H1 (cell line): ENCODE data around the gene RNF10. TPM values are rescaled to one million over a fixed set of nuclear protein-coding genes. Genes with fewer than 3 reads are reported as not detected.

Source experiments
- CTCF ChIA-PET: fragments of 300-600 bp; sonication (Branson Sonifier 250); formaldehyde crosslinking; loops from one replicate; lab custom pipeline; 2021; ENCODE audit not compliant: partially characterized antibody; lab: Charles Lee
- POLR2A ChIA-PET: fragments of 300-600 bp; sonication (Branson Sonifier 250); formaldehyde crosslinking; loops from one replicate; lab custom pipeline; 2021; ENCODE audit warnings: inconsistent platforms; ENCODE audit not compliant: partially characterized antibody; lab: Charles Lee
- DNase-seq, 2 experiments: peaks; one replicate each; pipeline versions ENCODE4 v3.0.0 to v3.0.0-alpha.2; 2010 to 2022; ENCODE audit warnings: low spot score in 2 of 2, low read depth in 1 of 2, mixed read lengths in 1 of 2
- FAIRE-seq: peaks from 2 replicates; lab custom pipeline; 2011; peaks lifted over from hg19 to GRCh38; lab: Jason Lieb, UNC
- H2AFZ ChIP-seq: 2 replicates; pipeline ENCODE4 v1.8.1; 2012; ENCODE audit warnings: low read length, inconsistent platforms
- H2AK5ac ChIP-seq: 2 replicates; pipeline ENCODE4 v1.6.1; 2013; ENCODE audit warnings: low read depth, low read length
- H2BK120ac ChIP-seq: replicated peaks from 2 replicates; pipeline ENCODE3; 2013; ENCODE audit warnings: low read depth, low read length, inconsistent platforms
- H2BK12ac ChIP-seq: 2 replicates; pipeline ENCODE4 v1.6.1; 2013; ENCODE audit warnings: low read depth, low read length
- H2BK15ac ChIP-seq: 2 replicates; pipeline ENCODE4 v1.6.1; 2013; ENCODE audit warnings: low read length
- H2BK20ac ChIP-seq: 2 replicates; pipeline ENCODE4 v1.6.1; 2013; ENCODE audit warnings: low read length
- H2BK5ac ChIP-seq: 2 replicates; pipeline ENCODE4 v1.6.1; 2013; ENCODE audit warnings: low read depth, low read length
- H3K14ac ChIP-seq: 2 replicates; pipeline ENCODE4 v1.6.1; 2013; ENCODE audit warnings: inconsistent platforms; ENCODE audit not compliant: insufficient read length
- H3K18ac ChIP-seq: 2 replicates; pipeline ENCODE4 v1.6.1; 2013; ENCODE audit warnings: low read length; ENCODE audit errors: extremely low read depth
- H3K23ac ChIP-seq: 2 replicates; pipeline ENCODE4 v1.6.1; 2013; ENCODE audit warnings: inconsistent platforms; ENCODE audit not compliant: insufficient read length
- H3K23me2 ChIP-seq: 2 replicates; pipeline ENCODE4 v1.6.1; 2013; ENCODE audit warnings: low read depth, low read length
- H3K27ac ChIP-seq: 2 replicates; pipeline ENCODE4 v1.6.1; 2011; ENCODE audit warnings: low read depth, low read length, inconsistent platforms
- H3K27me3 ChIP-seq, 4 experiments: replicated peaks in 1 of 4; 1 replicate in 1 of 4; 2 replicates in 3 of 4; pipeline versions ENCODE4 v1.6.1 to v1.8.1; 2011 to 2013; ENCODE audit warnings: low read length in 3 of 4, mild to moderate bottlenecking in 3 of 4, inconsistent platforms in 2 of 4, mixed read lengths in 2 of 4, moderate library complexity in 1 of 4; ENCODE audit not compliant: control insufficient read depth in 3 of 4, insufficient read depth in 3 of 4; ENCODE audit errors: extremely low read depth in 1 of 4
- H3K36me3 ChIP-seq, 4 experiments: 2 replicates each; pipeline versions ENCODE4 v1.6.1 to v1.8.1; 2011 to 2013; ENCODE audit warnings: mild to moderate bottlenecking in 4 of 4, low read length in 3 of 4, moderate library complexity in 2 of 4, control low read depth in 1 of 4, inconsistent platforms in 1 of 4; ENCODE audit not compliant: insufficient read depth in 4 of 4, control insufficient read depth in 2 of 4
- H3K4ac ChIP-seq: replicated peaks from 2 replicates; pipeline ENCODE3; 2013; ENCODE audit warnings: low read length, low read depth, mixed read lengths, inconsistent platforms; ENCODE audit not compliant: insufficient read length
- H3K4me1 ChIP-seq, 4 experiments: replicated peaks in 1 of 4; 1 replicate in 1 of 4; 2 replicates in 3 of 4; pipeline versions ENCODE4 v1.6.1 to v1.8.1; 2011 to 2013; ENCODE audit warnings: low read length in 3 of 4, inconsistent platforms in 2 of 4, mixed read lengths in 1 of 4; ENCODE audit not compliant: insufficient read depth in 4 of 4, control insufficient read depth in 3 of 4
- H3K4me2 ChIP-seq, 2 experiments: 2 replicates each; pipeline versions ENCODE4 v1.6.1 to v1.8.1; 2011 to 2013; ENCODE audit warnings: low read depth in 2 of 2, low read length in 2 of 2, control low read depth in 1 of 2, inconsistent platforms in 1 of 2, mild to moderate bottlenecking in 1 of 2; ENCODE audit not compliant: insufficient read depth in 1 of 2
- H3K4me3 ChIP-seq, 4 experiments: fragments of 200-600, 300-600 bp in 1 of 4; sonication (generic), shearing (Covaris generic), sonication (Bioruptor Twin) in 1 of 4; 2 replicates each; pipeline versions ENCODE4 v1.5.1 to v1.8.1; 2011 to 2016; ENCODE audit warnings: low read length in 4 of 4, low read depth in 3 of 4, control low read depth in 2 of 4, inconsistent platforms in 2 of 4, mild to moderate bottlenecking in 2 of 4, mixed read lengths in 1 of 4, moderate library complexity in 1 of 4; ENCODE audit not compliant: insufficient read depth in 2 of 4; ENCODE audit errors: extremely low read depth in 1 of 4
- H3K56ac ChIP-seq: replicated peaks from 2 replicates; pipeline ENCODE3; 2013; ENCODE audit warnings: low read depth, mild to moderate bottlenecking, mixed read lengths, low read length, inconsistent platforms; ENCODE audit not compliant: insufficient read length
- H3K79me1 ChIP-seq: 2 replicates; pipeline ENCODE4 v1.6.1; 2013; ENCODE audit warnings: low read depth, low read length, control low read depth
- H3K79me2 ChIP-seq, 2 experiments: 2 replicates each; pipeline versions ENCODE4 v1.6.1 to v1.8.1; 2012 to 2013; ENCODE audit warnings: low read length in 2 of 2, mild to moderate bottlenecking in 2 of 2, inconsistent platforms in 1 of 2; ENCODE audit not compliant: insufficient read depth in 2 of 2, control insufficient read depth in 1 of 2
- H3K9ac ChIP-seq, 4 experiments: replicated peaks in 1 of 4; 1 replicate in 1 of 4; 2 replicates in 3 of 4; pipeline versions ENCODE4 v1.6.1 to v1.8.1; 2011 to 2013; ENCODE audit warnings: low read depth in 3 of 4, low read length in 3 of 4, control low read depth in 2 of 4, mild to moderate bottlenecking in 2 of 4, moderate library complexity in 2 of 4, inconsistent platforms in 1 of 4; ENCODE audit errors: extremely low read depth in 1 of 4
- H3K9me3 ChIP-seq, 2 experiments: 2 replicates each; pipeline versions ENCODE4 v1.6.1 to v1.8.1; 2012 to 2013; ENCODE audit warnings: mild to moderate bottlenecking in 2 of 2, moderate library complexity in 2 of 2, control low read depth in 1 of 2, inconsistent platforms in 1 of 2, low read depth in 1 of 2, low read length in 1 of 2, mixed read lengths in 1 of 2; ENCODE audit not compliant: insufficient read depth in 2 of 2
- H4K20me1 ChIP-seq, 2 experiments: replicated peaks in 1 of 2; 2 replicates each; pipeline versions ENCODE3 to v1.8.1; 2011 to 2013; ENCODE audit warnings: inconsistent platforms in 2 of 2, low read length in 2 of 2, mild to moderate bottlenecking in 1 of 2; ENCODE audit not compliant: insufficient read depth in 2 of 2, control insufficient read depth in 1 of 2
- H4K5ac ChIP-seq: 2 replicates; pipeline ENCODE4 v1.6.1; 2013; ENCODE audit warnings: low read length, low read depth, mixed read lengths, inconsistent platforms; ENCODE audit not compliant: insufficient read length
- H4K8ac ChIP-seq: 2 replicates; pipeline ENCODE4 v1.8.0; 2013; ENCODE audit warnings: mild to moderate bottlenecking, moderate library complexity, low read length, inconsistent platforms; ENCODE audit not compliant: insufficient read depth; ENCODE audit errors: extremely low read depth
- H4K91ac ChIP-seq: replicated peaks from 2 replicates; pipeline ENCODE3; 2013; ENCODE audit warnings: low read length, mixed read lengths, inconsistent platforms; ENCODE audit not compliant: insufficient read length
- CHD1 ChIP-seq: IDR thresholded peaks from 2 replicates; pipeline ENCODE4 v1.6.1; 2012; ENCODE audit warnings: low read depth, low read length, improper control_type of control experiment
- EZH2 ChIP-seq: fragments of 200-600 bp; sonication (generic); IDR thresholded peaks from 2 replicates; pipeline ENCODE4 v1.7.1; 2012; ENCODE audit warnings: low read depth, mild to moderate bottlenecking, moderate library complexity, low read length, inconsistent platforms; ENCODE audit not compliant: severe bottlenecking
- GTF2F1 ChIP-seq: IDR thresholded peaks from 2 replicates; pipeline ENCODE4 v1.6.1; 2012; ENCODE audit warnings: low read depth, low read length, improper control_type of control experiment, borderline replicate concordance
- JUN ChIP-seq: IDR thresholded peaks from 2 replicates; pipeline ENCODE4 v1.6.1; 2011; ENCODE audit warnings: low read depth, mild to moderate bottlenecking, improper control_type of control experiment, low read length
- JUND ChIP-seq: IDR thresholded peaks from 2 replicates; pipeline ENCODE4 v1.6.1; 2011; ENCODE audit warnings: mild to moderate bottlenecking, improper control_type of control experiment, low read length
- KDM1A ChIP-seq: fragments of 200-600, 300-600 bp; sonication (generic); IDR thresholded peaks from 2 replicates; pipeline ENCODE4 v1.7.1; 2016; ENCODE audit warnings: mild to moderate bottlenecking, low read length, borderline replicate concordance
- NANOG ChIP-seq: IDR thresholded peaks from 2 replicates; pipeline ENCODE4 v1.6.1; 2011; ENCODE audit warnings: low read length, low read depth, mild to moderate bottlenecking, inconsistent platforms; ENCODE audit not compliant: insufficient read depth, poor library complexity, severe bottlenecking
- POLR2A ChIP-seq, 2 experiments: IDR thresholded peaks; 1 replicate in 1 of 2; 2 replicates in 1 of 2; pipeline ENCODE4 v1.6.1; 2011; ENCODE audit warnings: low read depth in 2 of 2, low read length in 2 of 2, mild to moderate bottlenecking in 2 of 2; ENCODE audit errors: control extremely low read depth in 1 of 2
- RNF2 ChIP-seq: fragments of 200-900, 300-1000 bp; sonication (generic); IDR thresholded peaks from 2 replicates; pipeline ENCODE4 v1.7.1; 2016; ENCODE audit warnings: borderline replicate concordance, low read depth, mild to moderate bottlenecking, antibody characterized with exemption, low read length; ENCODE audit not compliant: poor library complexity, severe bottlenecking; ENCODE audit errors: missing control alignments
- SRF ChIP-seq: IDR thresholded peaks from 2 replicates; pipeline ENCODE4 v1.6.1; 2011; ENCODE audit warnings: mild to moderate bottlenecking, low read depth, low read length, moderate library complexity
- WGBS, 2 experiments: shearing (Covaris generic) in 1 of 2; methylation state at CpG; one replicate each; pipeline versions ENCODE4 v1.1.6 to v1.1.7; 2013 to 2015; ENCODE audit warnings: low lambda C conversion rate in 2 of 2, mixed read lengths in 2 of 2, inconsistent platforms in 1 of 2, low coverage in 1 of 2, missing lambda C conversion rate in 1 of 2; ENCODE audit not compliant: insufficient replicate concordance in 2 of 2, insufficient coverage in 1 of 2, insufficient read length in 1 of 2; ENCODE audit errors: extremely low coverage in 1 of 2, missing lambda C conversion rate in 1 of 2; 5-methylcytosine and 5-hydroxymethylcytosine counted together
- polyA plus RNA-seq, 7 experiments: library from polyadenylated mRNA; depleted of rRNA in 3 of 7; stranded (reverse) in 5 of 7; unstranded in 2 of 7; fragments of >200 nt in 5 of 7; fragments of 200-250 nt in 2 of 7; gene quantifications; 1 replicate in 5 of 7; 2 replicates in 1 of 7; 4 replicates in 1 of 7; pipeline versions ENCODE4 v1.2.1 to v1.2.3, GENCODE V29; 2011 to 2013; ENCODE audit warnings: missing spikeins in 2 of 7, mixed read lengths in 2 of 7
- total RNA-seq: library from RNA; stranded (reverse); fragmentation: NEBNext Ultra II Directional; extraction: Animal tissue kit (Norgen Biotek cat#: 25700); gene quantifications from 2 replicates; pipeline ENCODE4 v1.2.1, GENCODE V29; 2021
- TF ChIP-seq, protein P1 (sequence below): IDR thresholded peaks from 2 replicates; pipeline ENCODE4 v1.6.1; 2012; ENCODE audit warnings: low read length, inconsistent platforms
- TF ChIP-seq, protein P2 (sequence below): IDR thresholded peaks from 2 replicates; pipeline ENCODE4 v1.6.1; 2012; ENCODE audit warnings: inconsistent platforms

The RNF10 gene
- total and polyA plus RNA-seq, 2 of the 8 experiments (the other 6 are each of a cell fraction or from before 2014, with no cell fraction given) = 71.6 to 171 TPM

DNA sequence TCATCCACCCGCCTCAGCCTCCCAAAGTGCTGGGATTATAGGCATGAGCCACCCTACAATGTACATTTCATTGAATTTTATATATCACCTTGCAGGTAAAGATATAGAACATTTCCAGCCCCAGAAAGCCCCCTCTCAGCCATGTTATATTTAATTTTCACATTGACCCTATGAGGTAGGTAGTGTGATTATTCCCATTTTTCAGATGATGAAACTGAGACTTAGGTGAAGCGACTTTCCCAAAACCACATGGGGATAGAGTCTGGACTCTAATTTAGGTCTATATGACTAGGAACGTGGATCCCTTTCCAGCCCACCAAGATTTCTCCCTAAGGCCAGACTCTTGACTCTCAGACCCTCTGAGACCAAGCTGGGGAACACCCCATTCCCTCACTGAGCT is 62.7 kb downstream of the RNF10 start:
- no peak overlapping the region for H2BK12ac ChIP-seq
- H3K36me3 ChIP-seq = no peaks in the 10 kb centered on the region
- H4K20me1 ChIP-seq = no peaks in the 10 kb centered on the region
- ChIA-PET CTCF (interaction anchor here (0.9 to 2.8 kb wide), 4 partner anchors 7 to 52 kb away, joined by 5 to 20 read pairs (median 6); partner anchors contain the start of gene POP5), POLR2A (interaction anchor here (1.0 kb wide), 1 partner anchor 15 kb away, joined by 3 read pairs; no protein-coding TSS in a partner anchor)
- H3K4me2 ChIP-seq = no peak overlapping the region
- no peak overlapping the region for H3K4ac ChIP-seq
- H3K9ac ChIP-seq = no peak overlapping the region
- FAIRE-seq (no peak), DNase-seq (no peak)
- 90% methylated on average over 3 of the region's 3 CpGs; no CpG with 5 or more reads in 1 of the 2 experiments for WGBS, 2 experiments
- no peak overlapping the region for H2AK5ac ChIP-seq
- H4K8ac ChIP-seq = no peak overlapping the region
- no peaks in the 10 kb centered on the region for H3K79me1 ChIP-seq
- H3K23me2 ChIP-seq = peaks cover 3% of the 10 kb centered on the region; the same call in 1 of the 2 replicates
- no peak overlapping the region for H3K18ac ChIP-seq
- no peak overlapping the region for H3K23ac ChIP-seq
- H2AFZ ChIP-seq = no peak overlapping the region
- H3K79me2 ChIP-seq = no peaks in the 10 kb centered on the region
- no peaks in the 10 kb centered on the region for H3K27me3 ChIP-seq
- no peak overlapping the region for H3K27ac ChIP-seq
- no peak overlapping the region for H4K5ac ChIP-seq
- no peak overlapping the region for H2BK15ac ChIP-seq
- H3K56ac ChIP-seq = no peak overlapping the region
- no peak overlapping the region for H3K4me3 ChIP-seq
- H4K91ac ChIP-seq = no peak overlapping the region
- no peak overlapping the region for H2BK120ac ChIP-seq
- H3K9me3 ChIP-seq = no peaks in the 10 kb centered on the region
- H2BK5ac ChIP-seq = no peak overlapping the region
- H2BK20ac ChIP-seq = no peak overlapping the region
- H3K4me1 ChIP-seq = peaks cover 0 to 5% (median 2%) of the 10 kb centered on the region in 4 experiments; a peak in 6 of 7 replicates
- no peak overlapping the region for H3K14ac ChIP-seq
- TF ChIP-seq SRF (no peak), POLR2A (IDR thresholded peaks at IDR 0.05; ENCODE audit: control extremely low read depth in 1 of 2, low read depth in 2 of 2, low read length in 2 of 2) (no peak), KDM1A (no peak), CHD1 (no peak), JUND (no peak), NANOG (no peak), EZH2 (no peak), GTF2F1 (no peak), RNF2 (no peak), JUN (no peak)
- TF ChIP-seq, protein P1, sequence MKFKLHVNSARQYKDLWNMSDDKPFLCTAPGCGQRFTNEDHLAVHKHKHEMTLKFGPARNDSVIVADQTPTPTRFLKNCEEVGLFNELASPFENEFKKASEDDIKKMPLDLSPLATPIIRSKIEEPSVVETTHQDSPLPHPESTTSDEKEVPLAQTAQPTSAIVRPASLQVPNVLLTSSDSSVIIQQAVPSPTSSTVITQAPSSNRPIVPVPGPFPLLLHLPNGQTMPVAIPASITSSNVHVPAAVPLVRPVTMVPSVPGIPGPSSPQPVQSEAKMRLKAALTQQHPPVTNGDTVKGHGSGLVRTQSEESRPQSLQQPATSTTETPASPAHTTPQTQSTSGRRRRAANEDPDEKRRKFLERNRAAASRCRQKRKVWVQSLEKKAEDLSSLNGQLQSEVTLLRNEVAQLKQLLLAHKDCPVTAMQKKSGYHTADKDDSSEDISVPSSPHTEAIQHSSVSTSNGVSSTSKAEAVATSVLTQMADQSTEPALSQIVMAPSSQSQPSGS = no peak
- TF ChIP-seq, protein P2, sequence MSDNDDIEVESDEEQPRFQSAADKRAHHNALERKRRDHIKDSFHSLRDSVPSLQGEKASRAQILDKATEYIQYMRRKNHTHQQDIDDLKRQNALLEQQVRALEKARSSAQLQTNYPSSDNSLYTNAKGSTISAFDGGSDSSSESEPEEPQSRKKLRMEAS = no peak
